ENCODE measurements around the gene CD2AP. TPM values are rescaled to one million over a fixed set of nuclear protein-coding genes. Genes with fewer than 3 reads are reported as not detected.

Gene CD2AP
- total and polyA plus RNA-seq, 9 of the 15 experiments (the other 6 are each of a cell fraction or from before 2014, with no cell fraction given): 9.4 to 69.7 (median 38.7) TPM

GRCh38 chr6:47483516-47483852 is 5.9 kb downstream of the CD2AP start (continued):
- TF ChIP-seq KDM2B (CRISPR knock-in tag; IDR thresholded peaks at IDR 0.05): no peak

- 9% methylated on average over 1 of the region's 1 CpG for WGBS (ENCODE audit: insufficient coverage, low coverage, missing lambda C conversion rate)
- Histone ChIP-seq H3K79me2 (ENCODE audit: control insufficient read depth, insufficient read depth, low read length) (peaks cover 99% of the 10 kb centered on the region), H3K36me3 (ENCODE audit: control insufficient read depth, insufficient read depth, low read length) (peaks cover 10% of the 10 kb centered on the region; the same call in 2 of the 3 replicates), H3K4me3 (no peak overlapping the region), H3K9ac (ENCODE audit: insufficient read depth in 1 of 2, low read depth in 2 of 2, low read length in 2 of 2) (peak overlapping the region in 1 of 2 experiments; percentile 16; a peak in 1 of 4 replicates), H4K20me1 (replicated peaks; ENCODE audit: control insufficient read depth, insufficient read depth, low read length) (peaks cover 23% of the 10 kb centered on the region), H3K9me3 (replicated peaks; ENCODE audit: control insufficient read depth, insufficient read depth, low read depth, low read length) (no peaks in the 10 kb centered on the region), H3K4me1 (replicated peaks in 1 of 2; ENCODE audit: control insufficient read depth in 2 of 2, insufficient read depth in 2 of 2, low read length in 2 of 2) (peaks cover 19 to 40% of the 10 kb centered on the region in 2 experiments), H2AFZ (ENCODE audit: low read depth, low read length) (no peak overlapping the region), H3K27me3 (ENCODE audit: control insufficient read depth in 2 of 2, insufficient read depth in 2 of 2, low read length in 2 of 2) (no peaks in the 10 kb centered on the region), H3K27ac (ENCODE audit: extremely low read depth, low read depth, low read length) (peak overlapping the region; percentile 24; the same call in 1 of the 3 replicates), H3K9me1 (ENCODE audit: control insufficient read depth, insufficient read depth, low read length) (no peaks in the 10 kb centered on the region), H3K4me2 (ENCODE audit: insufficient read depth, low read length) (peak overlapping the region; percentile 49; the same call in 1 of the 2 replicates)
- TF ChIP-seq ZNF644 (tag; IDR thresholded peaks at IDR 0.05; ENCODE audit: low read depth): no peak
- TF ChIP-seq STAT5A (IDR thresholded peaks at IDR 0.05; ENCODE audit: borderline replicate concordance, low read length): no peak
- TF ChIP-seq RFX5 (IDR thresholded peaks at IDR 0.05; ENCODE audit: low read depth, low read length): no peak
- no peak for TF ChIP-seq RBFOX2 (IDR thresholded peaks at IDR 0.05; ENCODE audit: low read depth, low read length)
- TF ChIP-seq ZBTB40 (IDR thresholded peaks at IDR 0.05): peak; percentile 26; the same call in 1 of the 2 replicates
- no peak for TF ChIP-seq ZBTB40 (CRISPR knock-in tag; IDR thresholded peaks at IDR 0.05)
- no TSS peak for BruUV-seq (replicated peaks)
- no peak for ATAC-seq
- in situ Hi-C loops (cut with MboI) (no loop called here), intact Hi-C loops (cut with micrococcal nuclease) (no loop called here)
- DNase-seq (ENCODE audit: extremely low read depth in 1 of 4, low spot score in 3 of 4): no peak
- FAIRE-seq: no peak
- ChIA-PET POLR2A (interaction anchor here (0.6 to 2.0 kb wide), 7 partner anchors 11 to 282 kb away, joined by 3 to 8 read pairs (median 4); no protein-coding TSS in a partner anchor), CTCF (ENCODE audit: low intra/inter-chr PET ratio) (no interaction called here)
These were observed 6.4 kb downstream of the CD2AP start for GRCh38 chr6:47483853-47484546.
